GM12874 (cell line): ENCODE measurements around the gene AGAP1.

Experiments
- CTCF ChIP-seq: IDR thresholded peaks from 2 replicates; pipeline ENCODE4 v1.5.1; 2011; ENCODE audit warnings: low read depth, mild to moderate bottlenecking, control low read depth, low read length, moderate library complexity; ENCODE audit not compliant: insufficient read depth

AGAP1 gene

GRCh38 chr2:235989591-235989990, 495.7 kb downstream of the AGAP1 start:
- no peak for TF ChIP-seq CTCF

- TF ChIP-seq CTCF: no peak
Observed at GRCh38 chr2:235990344-235990743, 496.5 kb downstream of the AGAP1 start.

GRCh38 chr2:235992024-235992423, 498.2 kb downstream of the AGAP1 start:
- TF ChIP-seq CTCF: no peak

- no peak for TF ChIP-seq CTCF
Observed at GRCh38 chr2:235996419-235996818, 502.6 kb downstream of the AGAP1 start.

- no peak for TF ChIP-seq CTCF
Observed at GRCh38 chr2:235999011-235999410, 505.2 kb downstream of the AGAP1 start.

GRCh38 chr2:236001166-236001828, 507.5 kb downstream of the AGAP1 start:
- TF ChIP-seq CTCF: no peak

- no peak for TF ChIP-seq CTCF
Observed at GRCh38 chr2:236001854-236002253, 508.0 kb downstream of the AGAP1 start.

GRCh38 chr2:236008006-236008405, 514.2 kb downstream of the AGAP1 start:
- TF ChIP-seq CTCF: no peak
